Activated naive CD8-positive, alpha-beta T cell treated with anti-CD3 and anti-CD28 coated beads, Interleukin-2, amount 50 U/mL, for 24 hours (primary cell): ENCODE results near the gene SPAG7.
A peak's percentile ranks its signal among the peaks of the same experiment; 100 is the strongest.

Experiments used
- ATAC-seq: fragments of 150-1000 bp; cut with Tn5 transposase; one replicate; pipeline ENCODE4 v1.10.0; 2021
- DNase-seq: peaks from one replicate; pipeline ENCODE4 v3.0.0; 2021
- H3K27ac Mint-ChIP-seq: one replicate; pipeline ENCODE4 v1.8.0; 2021; ENCODE audit warnings: mild to moderate bottlenecking, mixed read lengths
- H3K27me3 Mint-ChIP-seq: one replicate; pipeline ENCODE4 v1.8.0; 2021; ENCODE audit warnings: mixed read lengths
- H3K36me3 Mint-ChIP-seq: one replicate; pipeline ENCODE4 v1.8.0; 2021; ENCODE audit warnings: low read depth, mixed read lengths
- H3K4me1 Mint-ChIP-seq: one replicate; pipeline ENCODE4 v1.8.0; 2021; ENCODE audit warnings: mixed read lengths
- H3K4me3 Mint-ChIP-seq: one replicate; pipeline ENCODE4 v1.8.0; 2021; ENCODE audit warnings: mild to moderate bottlenecking, moderate library complexity, mixed read lengths
- H3K9me3 Mint-ChIP-seq: one replicate; pipeline ENCODE4 v1.8.0; 2021; ENCODE audit warnings: mixed read lengths

The SPAG7 gene

GRCh38 chr17:4967539-4968485 is at the start of gene SPAG7:
TSS of gene SPAG7 (minus strand) at chr17:4967817. CDS start at chr17:4967804, 13 bp downstream.
- ATAC-seq (peak; percentile 47), DNase-seq (peak; percentile 95)
- no peak within 1 kb of the TSS for H3K4me3 Mint-ChIP-seq
- H3K4me1 Mint-ChIP-seq, result peaks cover 42% of the 10 kb centered on the region
- H3K36me3 Mint-ChIP-seq, result peaks cover 38% of the 10 kb centered on the region
- H3K27me3 Mint-ChIP-seq, result peaks cover 4% of the 10 kb centered on the region
- no peak within 1 kb of the TSS for H3K27ac Mint-ChIP-seq
- no peaks in the 10 kb centered on the region for H3K9me3 Mint-ChIP-seq

- ATAC-seq (no peak), DNase-seq (no peak)
- H3K36me3 Mint-ChIP-seq, result peaks cover 26% of the 10 kb centered on the region
- H3K27me3 Mint-ChIP-seq, result no peaks in the 10 kb centered on the region
- H3K4me3 Mint-ChIP-seq, result no peak overlapping the region
- no peaks in the 10 kb centered on the region for H3K9me3 Mint-ChIP-seq
- no peak overlapping the region for H3K27ac Mint-ChIP-seq
- peaks cover 26% of the 10 kb centered on the region for H3K4me1 Mint-ChIP-seq
These were observed 46.7 kb upstream of the SPAG7 start for GRCh38 chr17:5014357-5014756.

- Mint-ChIP-seq H3K4me1 (peaks cover 18% of the 10 kb centered on the region), H3K36me3 (peaks cover 35% of the 10 kb centered on the region), H3K9me3 (no peaks in the 10 kb centered on the region), H3K27me3 (no peaks in the 10 kb centered on the region), H3K4me3 (no peak overlapping the region), H3K27ac (peak overlapping the region; percentile 77)
- ATAC-seq, result peak; percentile 84
- DNase-seq, result no peak
These were observed 44.3 kb upstream of the SPAG7 start for GRCh38 chr17:5011928-5012327.

- no peak overlapping the region for H3K27ac Mint-ChIP-seq
- H3K27me3 Mint-ChIP-seq, result no peaks in the 10 kb centered on the region
- H3K36me3 Mint-ChIP-seq, result peaks cover 33% of the 10 kb centered on the region
- ATAC-seq (no peak), DNase-seq (no peak)
- no peaks in the 10 kb centered on the region for H3K9me3 Mint-ChIP-seq
- no peak overlapping the region for H3K4me3 Mint-ChIP-seq
- H3K4me1 Mint-ChIP-seq, result peaks cover 9% of the 10 kb centered on the region
These were observed 35.7 kb upstream of the SPAG7 start for GRCh38 chr17:5003214-5003867.

GRCh38 chr17:5002121-5002788 is 34.6 kb upstream of the SPAG7 start:
- DNase-seq, result no peak
- H3K9me3 Mint-ChIP-seq, result no peaks in the 10 kb centered on the region
- H3K4me3 Mint-ChIP-seq, result no peak overlapping the region

GRCh38 chr17:5000237-5000639 is 32.6 kb upstream of the SPAG7 start:
- no peak for DNase-seq
- Mint-ChIP-seq H3K27ac (no peak overlapping the region), H3K36me3 (peaks cover 21% of the 10 kb centered on the region), H3K27me3 (no peaks in the 10 kb centered on the region), H3K9me3 (no peaks in the 10 kb centered on the region), H3K4me3 (no peak overlapping the region), H3K4me1 (peaks cover 15% of the 10 kb centered on the region)
- no peak for ATAC-seq

More at GRCh38 chr17:5002121-5002788, 34.6 kb upstream of the SPAG7 start:
- Mint-ChIP-seq H3K4me1 (peaks cover 9% of the 10 kb centered on the region), H3K36me3 (peaks cover 27% of the 10 kb centered on the region), H3K27me3 (no peaks in the 10 kb centered on the region), H3K27ac (no peak overlapping the region)
- ATAC-seq, result no peak

GRCh38 chr17:4999430-5000093 is 31.9 kb upstream of the SPAG7 start:
- peaks cover 14% of the 10 kb centered on the region for H3K36me3 Mint-ChIP-seq
- no peak for ATAC-seq
- H3K27ac Mint-ChIP-seq, result peak overlapping the region; percentile 64

GRCh38 chr17:4998732-4999429 is 31.3 kb upstream of the SPAG7 start:
- Mint-ChIP-seq H3K4me3 (peak overlapping the region; percentile 79), H3K27me3 (no peaks in the 10 kb centered on the region), H3K4me1 (peaks cover 18% of the 10 kb centered on the region), H3K36me3 (peaks cover 7% of the 10 kb centered on the region), H3K9me3 (no peaks in the 10 kb centered on the region), H3K27ac (peak overlapping the region; percentile 64)
- no peak for DNase-seq
- ATAC-seq, result no peak

More at GRCh38 chr17:4999430-5000093, 31.9 kb upstream of the SPAG7 start:
- Mint-ChIP-seq H3K27me3 (no peaks in the 10 kb centered on the region), H3K4me3 (peak overlapping the region; percentile 79), H3K4me1 (peaks cover 18% of the 10 kb centered on the region), H3K9me3 (no peaks in the 10 kb centered on the region)
- DNase-seq, result no peak

- Mint-ChIP-seq H3K36me3 (peaks cover 7% of the 10 kb centered on the region), H3K9me3 (no peaks in the 10 kb centered on the region), H3K4me3 (peak overlapping the region; percentile 79), H3K27ac (no peak overlapping the region), H3K4me1 (peaks cover 18% of the 10 kb centered on the region), H3K27me3 (no peaks in the 10 kb centered on the region)
- peak; percentile 2 for ATAC-seq
- DNase-seq, result no peak
These were observed 30.6 kb upstream of the SPAG7 start for GRCh38 chr17:4998027-4998731.

GRCh38 chr17:4997302-4998026 is 29.8 kb upstream of the SPAG7 start, which contains the start of the genes INCA1 and KIF1C:
TSS of gene INCA1 (minus strand) at chr17:4997522. CDS start at chr17:4994437, 3,085 bp downstream.
TSS of gene KIF1C (plus strand) at chr17:4997950. CDS start at chr17:5000247, 2,297 bp downstream.
- peaks cover 18% of the 10 kb centered on the region for H3K4me1 Mint-ChIP-seq
- H3K27me3 Mint-ChIP-seq, result no peaks in the 10 kb centered on the region
- H3K9me3 Mint-ChIP-seq, result no peaks in the 10 kb centered on the region
- peak within 1 kb of the TSS; percentile 79 for H3K4me3 Mint-ChIP-seq
- ATAC-seq (peak; percentile 88), DNase-seq (peak; percentile 91)
- peak within 1 kb of the TSS; percentile 48 for H3K27ac Mint-ChIP-seq
- peaks cover 7% of the 10 kb centered on the region for H3K36me3 Mint-ChIP-seq

- H3K9me3 Mint-ChIP-seq, result no peaks in the 10 kb centered on the region
- peaks cover 8% of the 10 kb centered on the region for H3K36me3 Mint-ChIP-seq
- no peak for DNase-seq
- ATAC-seq, result no peak
- no peak overlapping the region for H3K27ac Mint-ChIP-seq
- H3K27me3 Mint-ChIP-seq, result no peaks in the 10 kb centered on the region
- peaks cover 22% of the 10 kb centered on the region for H3K4me1 Mint-ChIP-seq
- no peak overlapping the region for H3K4me3 Mint-ChIP-seq
These were observed 26.5 kb upstream of the SPAG7 start for GRCh38 chr17:4994081-4994595.

- Mint-ChIP-seq H3K36me3 (peaks cover 16% of the 10 kb centered on the region), H3K27ac (peak overlapping the region; percentile 88), H3K4me1 (peaks cover 32% of the 10 kb centered on the region), H3K9me3 (no peaks in the 10 kb centered on the region), H3K4me3 (peak overlapping the region; percentile 90), H3K27me3 (no peaks in the 10 kb centered on the region)
- ATAC-seq, result no peak
- DNase-seq, result no peak
These were observed 20.4 kb upstream of the SPAG7 start for GRCh38 chr17:4987767-4988567.
